Erythroblast (primary cell): ENCODE data around the gene MYZAP.

Experiments used
- DNase-seq, 2 experiments: peaks; one replicate each; lab custom pipeline; 2025; lab: John Stamatoyannopoulos, UW
- GATA1 ChIP-seq: IDR thresholded peaks from 2 replicates; pipeline ENCODE4 v1.6.1; 2011; ENCODE audit warnings: low read depth, mild to moderate bottlenecking, control low read depth, low read length, moderate library complexity
- POLR2A ChIP-seq: IDR thresholded peaks from 2 replicates; pipeline ENCODE4 v1.6.1; 2011; ENCODE audit warnings: mild to moderate bottlenecking, low read length

MYZAP gene

DNA sequence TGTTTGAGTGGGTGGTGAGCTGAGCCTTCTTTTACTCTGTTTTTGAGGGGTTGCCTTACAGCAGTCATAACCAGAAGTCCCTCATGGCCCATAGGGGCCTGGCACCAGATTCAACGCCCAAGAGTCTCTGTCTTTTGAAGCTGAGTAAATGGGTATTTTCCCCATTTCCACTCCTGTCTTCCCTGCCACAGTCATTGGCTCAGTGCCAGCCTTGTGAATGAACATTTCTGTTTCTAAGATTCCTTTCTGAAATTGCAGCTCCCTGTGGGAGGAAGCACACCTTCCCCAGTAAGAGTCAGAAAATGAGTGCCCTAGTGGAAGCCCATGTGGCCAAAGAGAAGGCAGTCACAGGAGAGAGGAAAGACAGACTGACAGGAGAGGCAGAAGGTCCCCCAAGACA lies 71.1 kb downstream of the MYZAP start:
- TF ChIP-seq POLR2A (no peak), GATA1 (no peak)

DNA sequence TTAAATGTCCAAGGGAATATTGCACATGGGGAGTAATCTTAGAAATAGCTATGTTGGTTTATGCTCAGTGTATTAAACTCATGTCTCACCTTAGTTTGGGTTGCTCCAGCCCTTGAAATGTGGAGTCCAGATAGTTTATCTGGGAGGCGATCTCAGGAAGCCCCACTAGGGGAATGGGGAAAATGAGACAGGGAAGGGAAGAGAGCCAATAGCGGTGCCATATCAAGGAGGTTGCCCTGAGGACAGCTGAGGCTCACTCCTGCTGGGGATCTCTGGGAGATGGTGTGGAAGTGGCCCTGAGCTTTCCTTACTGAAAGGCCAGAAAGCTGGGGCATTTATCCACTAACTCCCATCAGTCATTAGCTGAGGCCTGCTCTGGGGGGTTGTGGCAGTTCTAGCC lies 71.6 kb downstream of the MYZAP start:
- TF ChIP-seq POLR2A (no peak), GATA1 (no peak)
- DNase-seq: no peak

More for the DNA sequence above, 71.1 kb downstream of the MYZAP start:
- peak in 1 of 2 experiments; percentile 1 for DNase-seq

GRCh38 chr15:57665194-57665593 lies 73.5 kb downstream of the MYZAP start:
- no peak for DNase-seq
- TF ChIP-seq POLR2A (no peak), GATA1 (no peak)

- DNase-seq: no peak
- no peak for TF ChIP-seq GATA1
- no peak for TF ChIP-seq POLR2A
These were observed 74.2 kb downstream of the MYZAP start for GRCh38 chr15:57665939-57666338.

GRCh38 chr15:57667171-57667849 lies 75.6 kb downstream of the MYZAP start:
- DNase-seq: no peak
- no peak for TF ChIP-seq GATA1
- TF ChIP-seq POLR2A: no peak

- TF ChIP-seq GATA1 (no peak), POLR2A (no peak)
- no peak for DNase-seq
These were observed 76.3 kb downstream of the MYZAP start for GRCh38 chr15:57668016-57668415.

- DNase-seq: no peak
- no peak for TF ChIP-seq GATA1
- TF ChIP-seq POLR2A: no peak
These were observed 79.9 kb downstream of the MYZAP start for GRCh38 chr15:57671636-57672035.

- TF ChIP-seq GATA1 (no peak), POLR2A (no peak)
- no peak for DNase-seq
These were observed 83.9 kb downstream of the MYZAP start for GRCh38 chr15:57675481-57676181.

DNA sequence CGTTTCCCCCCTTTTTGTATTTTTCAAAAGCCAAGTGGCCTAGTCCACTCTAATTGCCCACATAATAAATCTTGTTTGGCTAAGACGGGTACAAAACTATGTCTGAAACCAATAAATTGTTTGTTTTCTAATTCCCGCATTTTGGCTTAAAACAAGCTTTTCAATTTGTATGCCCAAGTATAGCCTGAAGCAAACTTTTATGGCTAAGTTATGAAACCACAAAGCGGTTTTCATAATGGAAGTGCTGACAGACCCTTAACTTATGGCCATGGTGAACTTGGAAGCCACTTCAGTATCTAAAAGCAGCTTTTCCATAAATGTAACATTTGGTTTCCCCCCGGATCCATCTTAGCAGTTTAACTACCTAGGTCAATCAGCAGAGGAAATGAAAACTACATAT lies 84.9 kb downstream of the MYZAP start:
- no peak for DNase-seq

GRCh38 chr15:57677204-57677603 lies 85.5 kb downstream of the MYZAP start:
- TF ChIP-seq GATA1 (no peak), POLR2A (no peak)
- no peak for DNase-seq

More for the DNA sequence above, 84.9 kb downstream of the MYZAP start:
- no peak for TF ChIP-seq POLR2A
- TF ChIP-seq GATA1: no peak

- TF ChIP-seq GATA1: no peak
- TF ChIP-seq POLR2A: no peak
- no peak for DNase-seq
These were observed 88.3 kb downstream of the MYZAP start for GRCh38 chr15:57680021-57680420.

GRCh38 chr15:57681011-57681410 lies 89.3 kb downstream of the MYZAP start:
- TF ChIP-seq POLR2A (no peak), GATA1 (no peak)
- no peak for DNase-seq

GRCh38 chr15:57683481-57683880 lies 91.8 kb downstream of the MYZAP start:
- no peak for DNase-seq
- TF ChIP-seq GATA1 (no peak), POLR2A (no peak)

DNA sequence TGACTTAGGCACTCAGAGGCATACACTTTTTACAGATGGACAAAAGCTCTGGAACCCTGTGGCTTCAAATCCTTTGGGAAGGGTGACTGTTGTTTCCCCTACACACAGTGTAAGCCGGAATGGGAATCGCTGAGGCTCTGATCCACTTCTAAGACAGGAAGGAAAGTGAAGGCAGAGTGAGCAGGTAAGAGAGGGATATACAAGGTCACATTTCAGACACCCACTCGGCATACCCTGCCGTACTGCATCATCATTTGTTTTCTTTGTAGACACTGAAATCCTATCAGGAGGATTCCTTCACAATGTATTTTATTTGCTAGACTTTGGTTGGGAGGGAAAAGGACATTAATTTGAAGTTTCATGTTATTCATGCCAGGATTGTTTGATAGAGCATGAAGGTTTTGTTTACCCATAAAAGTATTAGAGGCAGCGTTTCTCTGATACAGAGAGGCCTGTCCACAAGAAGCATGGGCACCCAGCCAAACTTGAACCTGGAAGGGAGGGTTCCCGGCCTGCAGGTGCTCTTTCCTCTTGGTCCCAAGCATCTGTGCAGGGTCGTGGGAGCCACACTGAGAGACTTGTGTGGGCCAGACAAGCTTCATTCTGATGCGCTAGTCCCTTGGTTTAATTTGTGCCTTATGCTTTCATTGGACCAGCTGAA lies 92.9 kb downstream of the MYZAP start:
- DNase-seq: no peak
- TF ChIP-seq POLR2A: no peak
- TF ChIP-seq GATA1: no peak
